BJ (cell line): ENCODE measurements around the gene MCRIP2. TPM values are rescaled to one million over a fixed set of nuclear protein-coding genes. Genes with fewer than 3 reads are reported as not detected.

ENCODE experiments used
- CTCF ChIA-PET: fragments of 350-600 bp; formaldehyde crosslinking; extraction: SDS; loops from one replicate; lab custom pipeline; 2021; ENCODE audit warnings: antibody characterized with exemption, inconsistent platforms; lab: Yijun Ruan, JAX
- POLR2A ChIA-PET: fragments of 300-600 bp; sonication (Branson Sonifier 250); formaldehyde crosslinking; extraction: SDS; loops from one replicate; lab custom pipeline; 2021; ENCODE audit warnings: antibody characterized with exemption; lab: Charles Lee
- DNase-seq: peaks from one replicate; pipeline ENCODE4 v3.0.0-alpha.2; 2011; ENCODE audit warnings: low read depth
- H3K27me3 ChIP-seq: 2 replicates; pipeline ENCODE4 v1.6.0; 2011; ENCODE audit warnings: low read length; ENCODE audit not compliant: control insufficient read depth, insufficient read depth
- H3K36me3 ChIP-seq: 2 replicates; pipeline ENCODE4 v1.5.1; 2011; ENCODE audit warnings: low read length; ENCODE audit not compliant: control insufficient read depth, insufficient read depth
- H3K4me3 ChIP-seq: 2 replicates; pipeline ENCODE4 v1.5.1; 2011; ENCODE audit warnings: low read depth, mild to moderate bottlenecking, control low read depth, low read length
- CTCF ChIP-seq: IDR thresholded peaks from 2 replicates; pipeline ENCODE4 v1.5.1; 2011; ENCODE audit warnings: low read depth, mild to moderate bottlenecking, control low read depth, inconsistent platforms, low read length, moderate library complexity; ENCODE audit not compliant: insufficient read depth
- polyA plus RNA-seq: library from polyadenylated mRNA; depleted of rRNA; stranded (reverse); fragments of >200 nt; gene quantifications from 2 replicates; pipeline ENCODE4 v1.2.3, GENCODE V29; 2011

The MCRIP2 gene
- polyA plus RNA-seq, 1 experiment: 16.5 TPM

- no peak for TF ChIP-seq CTCF
- ChIA-PET POLR2A (no interaction called here), CTCF (interaction anchor here (1.0 kb wide), 1 partner anchor 26 kb away, joined by 3 read pairs; no protein-coding TSS in a partner anchor)
These were observed 41.9 kb downstream of the MCRIP2 start for GRCh38 chr16:683396-684070.

GRCh38 chr16:684071-684794, 42.6 kb downstream of the MCRIP2 start, which contains the start of gene JMJD8:
TSS of gene JMJD8 (minus strand) at chr16:684334. CDS start at chr16:684319, 15 bp downstream.
- ChIA-PET CTCF (interaction anchor here (1.0 kb wide), 1 partner anchor 26 kb away, joined by 3 read pairs; no protein-coding TSS in a partner anchor), POLR2A (no interaction called here)
- Histone ChIP-seq H3K4me3 (peak within 1 kb of the TSS; percentile 55), H3K36me3 (peaks cover 23% of the 10 kb centered on the region), H3K27me3 (no peaks in the 10 kb centered on the region)
- peak; percentile 66 for DNase-seq
- TF ChIP-seq CTCF: no peak

More at GRCh38 chr16:683396-684070, 41.9 kb downstream of the MCRIP2 start:
- Histone ChIP-seq H3K36me3 (peaks cover 23% of the 10 kb centered on the region), H3K27me3 (no peaks in the 10 kb centered on the region), H3K4me3 (peak overlapping the region; percentile 55)
- no peak for DNase-seq

DNA sequence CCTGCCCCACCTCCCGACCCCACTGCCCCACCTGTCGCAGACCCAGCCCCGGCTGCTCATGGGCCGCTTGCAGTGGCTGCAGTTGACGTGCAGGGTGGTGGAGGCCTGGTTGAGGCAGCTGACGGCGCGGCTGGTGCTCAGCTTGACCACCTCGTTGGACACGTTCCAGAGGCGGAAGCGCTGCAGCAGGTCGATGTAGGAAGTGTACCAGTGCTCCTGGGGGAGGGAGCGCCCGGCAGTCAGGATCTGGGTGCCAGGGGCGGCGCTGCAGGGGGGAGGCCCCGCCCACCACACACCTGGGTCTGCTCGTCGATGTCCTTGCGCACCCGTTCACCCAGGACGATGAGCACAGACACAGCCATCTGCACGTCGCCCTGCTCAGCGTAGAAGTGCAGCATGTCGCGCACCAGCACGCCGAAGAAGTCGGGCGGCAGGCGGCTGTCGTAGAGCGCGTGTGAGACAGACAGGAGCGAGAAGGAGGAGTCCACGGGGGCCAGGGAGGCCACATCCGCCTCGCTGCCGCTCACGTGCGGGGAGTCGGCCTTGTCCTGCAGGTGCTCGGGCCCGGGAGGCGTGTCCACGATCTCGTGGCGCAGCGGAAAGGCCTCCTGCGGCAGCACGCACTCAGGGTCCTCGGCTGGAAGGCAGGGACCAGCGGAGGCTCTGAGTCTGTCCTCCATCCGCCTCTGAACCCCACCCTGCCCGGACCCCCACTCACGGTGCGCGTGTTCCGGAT, 43.5 kb downstream of the MCRIP2 start:
- no peak for TF ChIP-seq CTCF
- no peak for DNase-seq
- Histone ChIP-seq H3K4me3 (peak overlapping the region; percentile 55; the same call in 1 of the 2 replicates), H3K27me3 (no peaks in the 10 kb centered on the region), H3K36me3 (peaks cover 23% of the 10 kb centered on the region)
- ChIA-PET POLR2A (no interaction called here), CTCF (no interaction called here)

DNA sequence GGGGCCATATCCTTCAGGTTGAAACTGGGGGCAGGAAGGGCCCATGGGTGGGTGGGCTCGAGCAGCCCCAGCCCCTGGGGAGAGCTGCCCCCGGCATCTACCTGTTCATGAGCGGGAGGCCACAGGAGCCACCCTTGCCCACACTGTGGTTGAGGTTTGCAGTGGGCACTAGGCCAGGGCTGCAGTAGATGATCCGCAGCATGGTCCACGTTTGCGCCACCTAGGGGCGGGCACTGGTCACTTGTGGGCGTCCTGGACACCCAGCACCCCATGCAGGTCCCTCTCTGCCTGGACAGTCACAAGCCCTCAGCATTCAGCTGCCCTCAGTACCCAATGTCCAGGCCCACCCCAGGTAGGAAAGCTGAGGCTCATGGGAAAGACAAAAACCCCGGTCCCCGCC, 44.3 kb downstream of the MCRIP2 start:
- H3K27me3 ChIP-seq: no peaks in the 10 kb centered on the region
- CTCF ChIA-PET: interaction anchor here (0.7 to 1.1 kb wide), 2 partner anchors 34 to 95 kb away, joined by 4 read pairs; no protein-coding TSS in a partner anchor
- peak; percentile 60 for TF ChIP-seq CTCF
- H3K4me3 ChIP-seq: no peak overlapping the region
- no peak for DNase-seq
- peaks cover 23% of the 10 kb centered on the region for H3K36me3 ChIP-seq
- POLR2A ChIA-PET: no interaction called here
